Measurements from ENCODE around the gene ADI1. TPM values are rescaled to one million over a fixed set of nuclear protein-coding genes. Genes with fewer than 3 reads are reported as not detected.

Gene ADI1
- polyA plus RNA-seq, 1 experiment = 53.3 TPM

GRCh38 chr2:3470166-3470651 is 49.1 kb downstream of the ADI1 start:
- ChIA-PET CTCF (interaction anchor here (0.6 to 2.7 kb wide), 2 partner anchors 22 to 47 kb away, joined by 3 to 15 read pairs; no protein-coding TSS in a partner anchor), POLR2A (interaction anchor here (0.5 kb wide), 1 partner anchor 107 kb away, joined by 4 read pairs; no protein-coding TSS in a partner anchor)
- Histone ChIP-seq H3K4me3 (ENCODE audit: low read depth, low read length) (no peak overlapping the region), H3K27me3 (ENCODE audit: control insufficient read depth, insufficient read depth, low read length) (no peaks in the 10 kb centered on the region), H3K36me3 (ENCODE audit: control insufficient read depth, insufficient read depth, low read length) (peaks cover 20% of the 10 kb centered on the region)
- TF ChIP-seq, protein P1, sequence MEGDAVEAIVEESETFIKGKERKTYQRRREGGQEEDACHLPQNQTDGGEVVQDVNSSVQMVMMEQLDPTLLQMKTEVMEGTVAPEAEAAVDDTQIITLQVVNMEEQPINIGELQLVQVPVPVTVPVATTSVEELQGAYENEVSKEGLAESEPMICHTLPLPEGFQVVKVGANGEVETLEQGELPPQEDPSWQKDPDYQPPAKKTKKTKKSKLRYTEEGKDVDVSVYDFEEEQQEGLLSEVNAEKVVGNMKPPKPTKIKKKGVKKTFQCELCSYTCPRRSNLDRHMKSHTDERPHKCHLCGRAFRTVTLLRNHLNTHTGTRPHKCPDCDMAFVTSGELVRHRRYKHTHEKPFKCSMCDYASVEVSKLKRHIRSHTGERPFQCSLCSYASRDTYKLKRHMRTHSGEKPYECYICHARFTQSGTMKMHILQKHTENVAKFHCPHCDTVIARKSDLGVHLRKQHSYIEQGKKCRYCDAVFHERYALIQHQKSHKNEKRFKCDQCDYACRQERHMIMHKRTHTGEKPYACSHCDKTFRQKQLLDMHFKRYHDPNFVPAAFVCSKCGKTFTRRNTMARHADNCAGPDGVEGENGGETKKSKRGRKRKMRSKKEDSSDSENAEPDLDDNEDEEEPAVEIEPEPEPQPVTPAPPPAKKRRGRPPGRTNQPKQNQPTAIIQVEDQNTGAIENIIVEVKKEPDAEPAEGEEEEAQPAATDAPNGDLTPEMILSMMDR (IDR thresholded peaks at IDR 0.05; ENCODE audit: insufficient read depth, low read depth, low read length) = 0 out of 2 replicates have a peak, but pooled peaks have one; percentile 2
- peak; percentile 68 for DNase-seq (ENCODE audit: low read depth)

- ChIA-PET CTCF (interaction anchor here (0.6 to 2.7 kb wide), 2 partner anchors 21 to 46 kb away, joined by 3 to 15 read pairs; no protein-coding TSS in a partner anchor), POLR2A (interaction anchor here (0.5 kb wide), 1 partner anchor 108 kb away, joined by 4 read pairs; no protein-coding TSS in a partner anchor)
- DNase-seq (ENCODE audit: low read depth) = no peak
- H3K27me3 ChIP-seq (ENCODE audit: control insufficient read depth, insufficient read depth, low read length) = no peaks in the 10 kb centered on the region
- TF ChIP-seq, protein P1 (IDR thresholded peaks at IDR 0.05; ENCODE audit: insufficient read depth, low read depth, low read length) = no peak
- no peak overlapping the region for H3K4me3 ChIP-seq (ENCODE audit: low read depth, low read length)
- H3K36me3 ChIP-seq (ENCODE audit: control insufficient read depth, insufficient read depth, low read length) = peaks cover 22% of the 10 kb centered on the region
These were observed 49.8 kb downstream of the ADI1 start for GRCh38 chr2:3469486-3469885.

DNA sequence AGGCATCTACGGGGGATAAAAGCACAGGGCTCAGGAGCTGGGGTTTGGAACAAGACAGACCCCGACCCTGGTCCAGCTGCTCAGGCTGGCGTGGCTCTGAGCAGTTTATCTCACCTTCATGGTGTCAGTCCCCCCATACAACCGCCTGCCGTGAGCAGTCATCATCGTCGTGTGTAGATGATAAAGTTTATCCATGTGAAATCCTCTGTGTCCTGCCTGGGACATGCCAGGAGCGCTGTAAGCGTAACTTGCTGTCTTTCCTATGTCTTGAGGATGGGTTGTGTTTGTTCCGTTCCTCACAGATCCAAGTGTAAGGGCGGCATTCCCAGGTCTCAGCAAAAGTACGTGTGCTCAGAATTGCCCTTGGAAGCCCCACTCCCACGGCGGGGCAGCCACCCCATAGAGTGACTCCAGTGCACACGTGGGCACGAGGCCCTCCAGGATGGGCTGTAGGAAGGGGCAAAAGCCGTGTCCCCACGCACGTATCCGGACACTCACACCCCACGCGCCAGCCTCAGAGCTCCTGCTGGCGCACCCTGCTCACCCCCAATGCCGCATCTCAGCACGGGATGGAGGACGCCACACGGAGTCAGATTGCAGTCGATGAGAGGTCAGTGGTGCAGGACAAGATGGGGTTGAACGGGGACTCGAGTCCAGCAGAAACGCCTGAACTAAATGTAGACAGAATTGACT is 50.9 kb downstream of the ADI1 start:
- ChIA-PET POLR2A (no interaction called here), CTCF (interaction anchor here (0.7 to 2.7 kb wide), 2 partner anchors 18 to 45 kb away, joined by 3 to 15 read pairs; no protein-coding TSS in a partner anchor)
- Histone ChIP-seq H3K4me3 (ENCODE audit: low read depth, low read length) (no peak overlapping the region), H3K36me3 (ENCODE audit: control insufficient read depth, insufficient read depth, low read length) (peaks cover 22% of the 10 kb centered on the region), H3K27me3 (ENCODE audit: control insufficient read depth, insufficient read depth, low read length) (no peaks in the 10 kb centered on the region)
- DNase-seq (ENCODE audit: low read depth) = no peak
- TF ChIP-seq, protein P1 (IDR thresholded peaks at IDR 0.05; ENCODE audit: insufficient read depth, low read depth, low read length) = no peak

GRCh38 chr2:3467654-3468053 is 51.7 kb downstream of the ADI1 start:
- TF ChIP-seq, protein P1 (IDR thresholded peaks at IDR 0.05; ENCODE audit: insufficient read depth, low read depth, low read length) = no peak
- ChIA-PET CTCF (no interaction called here), POLR2A (no interaction called here)
- H3K27me3 ChIP-seq (ENCODE audit: control insufficient read depth, insufficient read depth, low read length) = no peaks in the 10 kb centered on the region
- DNase-seq (ENCODE audit: low read depth) = no peak
- H3K4me3 ChIP-seq (ENCODE audit: low read depth, low read length) = no peak overlapping the region
- peaks cover 19% of the 10 kb centered on the region for H3K36me3 ChIP-seq (ENCODE audit: control insufficient read depth, insufficient read depth, low read length)

DNA sequence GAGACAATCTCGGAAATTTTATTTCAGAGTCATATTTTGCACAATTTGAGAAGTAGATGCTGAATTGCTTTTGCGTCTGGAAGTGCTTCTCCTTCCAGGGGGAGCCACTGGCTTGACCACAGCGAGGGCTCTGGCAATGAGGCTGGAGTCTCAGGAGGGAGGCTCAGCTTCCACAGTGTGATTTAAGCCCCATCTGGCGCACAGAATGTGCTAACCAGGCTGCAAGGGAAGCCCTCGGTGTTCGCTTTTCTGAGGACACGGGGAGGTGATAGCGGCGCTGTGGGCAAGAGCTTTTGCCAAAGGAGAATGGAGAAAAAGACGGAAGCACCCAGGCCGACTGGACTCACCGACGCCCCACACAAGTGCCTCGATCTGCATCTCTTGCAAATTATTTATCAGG is 52.4 kb downstream of the ADI1 start:
- ChIA-PET POLR2A (no interaction called here), CTCF (interaction anchor here (7.1 kb wide), 1 partner anchor 43 kb away, joined by 81 read pairs; no protein-coding TSS in a partner anchor)
- DNase-seq (ENCODE audit: low read depth) = no peak
- no peak overlapping the region for H3K4me3 ChIP-seq (ENCODE audit: low read depth, low read length)
- H3K36me3 ChIP-seq (ENCODE audit: control insufficient read depth, insufficient read depth, low read length) = peaks cover 18% of the 10 kb centered on the region
- TF ChIP-seq, protein P1 (IDR thresholded peaks at IDR 0.05; ENCODE audit: insufficient read depth, low read depth, low read length) = no peak
- H3K27me3 ChIP-seq (ENCODE audit: control insufficient read depth, insufficient read depth, low read length) = no peaks in the 10 kb centered on the region

All from BJ (cell line).